NCI-H748 treated with DMSO at 0.1 percent for 48 hours (cell line): ENCODE measurements around the gene LRRC18.

Experiments used
- DNase-seq: peaks from one replicate; lab custom pipeline; 2025; lab: John Stamatoyannopoulos, UW

The LRRC18 gene

DNA sequence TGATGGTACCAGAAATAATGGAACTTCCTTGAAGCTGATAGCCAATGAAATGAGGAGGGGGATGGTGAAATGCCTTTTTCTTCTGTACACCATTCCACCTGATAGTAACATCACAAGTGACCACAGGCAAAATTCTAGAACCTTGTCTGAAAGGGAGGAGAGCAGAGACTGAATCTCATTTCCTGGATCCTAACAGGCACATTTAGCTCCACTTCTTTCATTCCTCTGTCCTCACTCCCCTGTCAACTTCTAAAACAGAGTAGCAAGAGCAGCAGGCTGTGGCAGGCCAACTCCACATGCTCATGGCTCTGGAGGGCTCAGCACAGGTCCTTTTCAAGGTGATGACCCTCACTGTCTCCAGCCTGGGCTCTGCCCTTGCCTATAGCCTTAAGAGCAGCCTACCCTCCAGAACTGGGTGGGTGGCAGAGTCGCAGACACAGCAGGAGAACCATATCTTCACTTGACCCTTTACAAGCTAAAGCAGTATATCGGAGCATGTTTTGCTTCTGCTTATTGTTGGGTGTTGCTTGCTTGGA, at the start of gene LRRC18:
TSS of gene LRRC18 (minus strand) at position 51 of the 536 bp plus-strand sequence. CDS start 25,685 bp downstream, outside the sequence.
- DNase-seq: no peak

DNA sequence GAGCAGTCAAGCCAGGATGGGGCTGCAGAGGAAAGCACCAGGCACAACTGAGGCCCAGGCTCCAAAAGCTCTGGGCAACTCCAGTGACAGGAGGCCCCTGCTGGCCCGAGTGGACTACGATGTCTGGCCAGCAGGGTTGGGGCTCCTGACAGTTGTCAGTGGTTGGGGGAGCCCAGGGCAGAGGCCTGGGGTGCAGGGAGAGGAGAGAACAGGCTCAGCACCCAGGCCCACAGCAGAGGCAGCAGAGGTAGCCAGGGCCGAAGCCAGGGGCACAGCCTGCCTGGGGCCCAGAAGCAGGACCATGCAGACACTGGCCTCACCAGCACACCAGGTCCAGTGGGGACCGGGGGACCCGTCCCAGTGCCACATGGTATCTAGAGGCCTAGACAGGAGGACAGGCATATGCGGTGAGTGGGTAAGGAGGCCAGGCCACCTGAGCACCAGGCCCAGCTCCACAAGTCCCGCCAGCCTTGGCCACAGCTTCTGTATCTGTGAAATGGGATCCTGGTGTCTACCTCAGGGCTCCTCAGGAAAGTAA, 46.0 kb upstream of the LRRC18 start:
- DNase-seq: no peak

DNA sequence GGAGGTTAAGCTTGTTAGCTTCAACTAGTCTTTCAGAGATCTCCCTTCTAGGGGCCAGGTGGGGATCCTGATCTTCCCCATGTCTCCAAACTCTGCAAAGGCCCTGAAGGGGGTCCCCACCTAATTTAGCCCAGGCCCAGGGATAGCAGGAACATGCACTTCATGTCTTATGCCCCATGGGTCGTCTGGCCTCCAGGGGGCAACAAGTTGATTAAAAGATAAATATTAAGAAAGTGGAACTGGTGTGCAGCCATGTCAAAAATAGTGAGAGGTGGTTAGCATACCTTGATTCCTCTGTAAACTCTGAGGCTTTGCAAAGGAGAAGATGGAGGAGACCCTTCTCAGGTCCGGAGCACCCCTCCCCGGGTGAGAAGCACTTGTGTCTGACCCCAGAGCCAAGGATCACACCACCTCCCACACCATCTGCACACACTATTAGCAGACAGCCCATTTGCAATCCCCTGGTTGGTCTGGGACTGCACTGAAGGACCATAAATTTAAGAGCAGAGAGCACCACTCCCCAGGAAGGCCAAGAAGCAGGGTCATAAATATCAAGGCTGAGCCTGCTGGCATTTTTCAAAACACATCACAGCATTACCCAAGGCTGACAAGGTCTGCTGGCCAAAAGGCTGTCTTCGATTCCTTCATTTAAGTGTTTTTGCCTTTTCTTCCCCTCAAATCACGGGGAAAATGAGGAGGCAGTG, 44.2 kb upstream of the LRRC18 start:
- DNase-seq: no peak

DNA sequence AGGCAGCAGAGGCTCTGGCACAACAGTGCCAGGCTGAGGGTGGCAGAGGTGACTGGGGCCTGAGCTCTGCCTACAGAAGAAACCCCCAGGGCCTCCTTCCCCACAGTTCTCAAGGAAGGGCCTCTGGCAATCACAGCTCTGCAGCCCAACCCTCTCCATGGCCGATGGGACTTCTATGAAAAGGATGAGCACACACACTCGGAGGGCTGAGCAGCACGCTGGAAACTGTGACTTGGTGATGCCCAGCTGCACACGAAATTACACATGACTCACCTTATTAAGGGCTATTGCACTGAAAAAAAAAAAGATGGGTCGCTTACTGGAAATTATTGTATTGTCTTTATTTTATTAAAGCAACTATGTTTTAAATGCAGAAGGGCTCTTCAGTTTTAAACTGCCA, 42.9 kb upstream of the LRRC18 start:
- no peak for DNase-seq

DNA sequence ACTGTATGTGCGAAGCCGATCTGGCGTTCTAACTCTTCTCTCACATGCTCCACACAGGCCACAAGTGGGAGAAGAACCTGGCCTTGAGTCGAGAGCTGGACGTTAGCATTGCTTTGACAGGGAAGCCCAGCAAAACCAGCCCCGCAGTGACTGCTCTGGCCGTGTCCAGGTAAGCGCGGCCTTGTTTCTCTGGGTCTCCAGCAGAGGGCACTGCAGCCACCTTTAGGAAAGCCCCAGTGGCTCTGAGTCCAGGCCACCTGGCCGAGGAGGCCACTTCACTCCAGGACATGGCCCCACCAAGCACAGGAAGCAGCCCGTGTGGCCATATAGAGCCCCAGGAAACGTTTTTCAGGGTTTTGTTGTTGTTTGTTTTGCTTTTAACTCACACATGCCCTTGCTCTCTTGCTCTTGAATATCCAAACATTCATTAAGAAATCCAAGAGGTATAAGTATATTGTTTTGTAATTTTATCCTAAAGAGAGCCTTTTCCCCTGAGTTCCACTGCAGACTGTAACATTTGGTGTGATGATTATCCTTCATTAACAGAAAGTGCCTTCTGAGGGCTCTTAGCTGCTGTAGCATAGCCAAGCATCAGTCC, 41.8 kb upstream of the LRRC18 start:
- DNase-seq: peak; percentile 12

DNA sequence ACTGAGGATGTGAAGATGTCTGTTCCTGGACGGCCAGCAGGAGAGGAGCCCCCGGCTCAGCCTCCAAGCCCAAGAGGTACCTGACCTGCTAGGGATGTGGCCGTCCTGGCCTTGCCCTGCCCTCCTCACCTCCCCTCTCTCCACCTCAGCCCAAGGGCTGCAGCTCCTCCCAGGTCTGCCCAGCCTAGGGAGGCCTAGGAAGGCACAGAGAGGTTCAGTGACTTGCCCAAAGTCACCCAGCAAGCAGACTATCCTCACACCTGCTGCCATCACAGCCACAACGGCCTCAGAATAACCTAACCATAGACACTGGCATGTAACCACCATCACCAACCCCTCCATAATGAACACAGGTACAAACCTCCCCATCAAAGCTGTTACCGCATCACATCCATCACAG, 38.7 kb upstream of the LRRC18 start:
- no peak for DNase-seq

DNA sequence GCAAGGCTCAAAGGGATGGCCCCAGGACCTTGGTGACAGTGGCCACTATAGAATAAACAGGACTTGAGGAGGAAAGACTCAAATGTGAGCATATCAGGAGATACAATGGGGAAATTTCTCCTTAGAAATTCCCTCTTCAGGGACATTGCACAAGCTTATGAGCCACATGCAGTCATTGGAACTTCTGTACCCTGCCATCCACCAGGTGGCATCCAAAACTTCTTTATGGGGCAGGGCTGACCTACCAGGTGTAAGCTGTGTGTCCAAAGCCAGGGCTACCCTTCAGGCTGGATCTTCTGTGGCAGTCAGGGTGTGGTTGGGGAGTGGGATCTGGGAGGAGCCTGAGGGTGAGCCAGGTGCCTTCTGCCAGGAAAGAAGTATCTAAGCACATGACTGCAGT, 36.6 kb upstream of the LRRC18 start:
- no peak for DNase-seq

DNA sequence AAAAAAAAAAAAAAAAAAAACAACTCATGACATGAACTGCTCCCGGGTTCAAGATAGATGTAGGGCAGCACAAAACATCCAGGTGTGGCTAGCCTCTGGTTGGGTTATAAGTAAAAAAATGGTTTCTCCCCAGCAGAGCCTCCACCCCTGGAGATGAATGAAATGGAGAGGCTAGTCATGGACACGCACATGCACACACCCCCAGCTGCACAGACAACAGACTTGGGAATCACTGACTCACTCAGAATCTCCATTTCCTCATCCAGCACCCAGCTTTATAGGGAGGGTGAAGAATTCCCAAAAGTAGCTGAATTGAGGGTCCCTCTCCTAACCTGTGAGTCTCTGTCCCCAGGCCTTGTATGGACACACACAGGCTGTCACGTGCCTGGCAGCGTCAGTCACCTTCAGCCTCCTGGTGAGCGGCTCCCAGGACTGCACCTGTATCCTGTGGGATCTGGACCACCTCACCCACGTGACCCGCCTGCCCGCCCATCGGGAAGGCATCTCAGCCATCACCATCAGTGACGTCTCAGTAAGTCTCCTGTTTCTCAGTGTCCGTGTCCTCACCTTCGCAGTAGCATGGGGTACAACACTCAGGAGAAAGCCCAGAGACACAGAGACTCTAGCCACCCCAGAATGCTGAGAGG, 35.0 kb upstream of the LRRC18 start:
- no peak for DNase-seq

DNA sequence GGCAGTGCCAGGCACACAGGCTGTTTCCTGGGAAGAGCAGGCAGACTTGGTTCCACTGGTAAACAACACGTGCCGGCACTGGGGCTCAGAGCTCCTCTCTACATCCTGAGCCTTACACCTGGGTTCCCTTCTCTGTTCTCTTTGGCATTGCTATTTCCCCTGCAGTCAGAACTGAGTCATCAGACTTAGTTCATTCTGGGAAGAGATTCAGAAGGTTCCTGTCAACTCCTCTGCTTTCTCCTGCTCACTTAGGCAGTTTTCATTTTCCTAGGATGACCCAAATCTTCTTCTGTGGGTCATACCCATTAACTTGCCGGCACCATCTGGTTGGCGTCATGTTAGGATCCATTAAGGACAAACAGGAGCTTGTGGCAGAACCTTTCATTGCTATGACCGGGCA, 33.4 kb upstream of the LRRC18 start:
- DNase-seq: no peak

DNA sequence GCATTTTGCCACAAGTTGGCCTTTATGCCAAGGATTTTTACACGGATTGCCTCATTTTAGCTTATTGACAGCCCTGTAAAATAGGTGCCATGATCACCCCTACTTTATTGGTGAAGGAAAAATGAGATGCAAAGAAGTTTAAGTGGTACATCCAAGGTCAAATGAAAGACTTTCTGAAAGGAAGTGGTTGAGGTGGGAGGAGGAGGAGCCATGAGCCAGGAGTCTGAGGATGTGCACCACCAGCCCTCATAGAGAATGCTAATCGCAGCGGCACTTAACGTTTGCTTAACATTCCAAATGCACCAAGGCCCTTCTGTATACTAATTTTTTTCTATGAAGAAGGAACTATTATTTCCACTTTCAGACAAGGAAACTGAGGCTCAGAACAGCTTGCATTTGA, 31.0 kb upstream of the LRRC18 start:
- DNase-seq: no peak

DNA sequence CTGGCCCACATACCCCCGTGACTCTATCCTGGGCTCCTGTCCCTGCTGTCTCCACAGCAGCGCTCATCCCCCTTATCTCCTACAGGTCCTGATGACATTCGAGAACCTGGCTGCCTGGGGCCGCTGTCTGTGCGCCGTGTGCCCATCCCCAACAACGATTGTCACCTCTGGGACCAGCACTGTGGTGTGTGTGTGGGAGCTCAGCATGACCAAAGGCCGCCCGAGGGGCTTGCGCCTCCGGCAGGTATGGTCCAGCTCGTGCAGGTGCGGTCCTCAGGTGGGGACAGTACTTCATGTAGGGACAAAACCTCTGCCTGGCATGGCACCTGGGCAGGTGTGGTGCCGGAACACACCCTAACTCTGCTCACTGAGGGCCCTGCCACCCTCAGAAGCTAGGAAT, 30.4 kb upstream of the LRRC18 start:
- no peak for DNase-seq

DNA sequence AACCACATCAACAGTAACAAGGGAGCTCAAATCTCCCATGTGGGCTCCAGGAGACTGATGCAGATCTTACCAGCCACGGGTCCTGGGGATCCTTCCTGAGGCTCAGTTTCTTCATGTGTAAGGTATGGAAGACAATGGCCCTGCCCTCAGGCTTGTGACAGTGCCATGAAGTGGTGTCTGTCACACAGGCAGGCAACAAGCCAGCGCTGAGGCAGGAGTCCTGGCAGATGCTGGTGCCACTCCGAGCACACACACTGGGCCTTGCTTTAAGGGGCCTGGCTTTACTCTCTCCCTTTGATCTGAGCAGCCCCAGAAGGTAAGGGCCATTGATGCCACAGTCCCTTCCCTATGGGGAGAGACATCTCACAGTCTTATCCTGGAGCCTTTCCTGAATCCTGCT, 28.4 kb upstream of the LRRC18 start:
- DNase-seq: no peak

DNA sequence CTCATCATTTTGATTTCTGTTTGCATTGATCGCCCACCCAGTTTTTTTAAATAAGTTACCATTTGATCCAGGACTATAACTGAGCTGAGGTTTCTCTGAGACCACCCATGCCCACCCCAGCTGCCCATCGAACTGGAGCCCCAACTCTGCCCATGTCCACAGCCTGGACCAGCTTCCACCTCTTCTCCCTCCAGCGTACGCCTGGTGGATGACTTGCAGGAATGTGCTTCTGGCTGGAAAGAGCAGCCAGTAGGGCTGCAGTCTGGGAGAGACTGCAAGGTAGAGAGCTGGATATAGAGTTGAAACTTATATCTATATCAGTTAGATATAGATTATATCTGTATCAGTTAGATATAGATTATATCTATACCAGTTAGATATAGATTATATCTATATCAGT, 25.8 kb upstream of the LRRC18 start:
- DNase-seq: no peak

DNA sequence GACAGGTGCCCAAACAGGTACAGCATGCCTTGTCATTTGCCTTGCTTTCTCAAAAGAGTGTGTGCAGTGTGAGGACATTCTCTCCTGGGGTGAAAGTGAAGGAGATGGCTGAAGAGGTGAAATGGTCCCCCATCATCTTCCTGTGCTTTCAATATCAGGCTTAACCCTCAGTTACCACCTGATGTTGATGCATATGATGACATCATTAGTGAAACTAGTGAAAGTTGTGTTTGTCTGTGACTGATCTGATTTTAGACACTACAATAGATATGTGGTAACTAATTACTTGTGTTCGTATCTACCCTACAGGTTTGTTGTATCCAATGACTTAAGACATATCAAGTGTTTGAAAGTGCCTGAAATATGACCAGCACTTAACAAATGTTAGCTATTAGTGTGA, 24.4 kb upstream of the LRRC18 start:
- DNase-seq: no peak

DNA sequence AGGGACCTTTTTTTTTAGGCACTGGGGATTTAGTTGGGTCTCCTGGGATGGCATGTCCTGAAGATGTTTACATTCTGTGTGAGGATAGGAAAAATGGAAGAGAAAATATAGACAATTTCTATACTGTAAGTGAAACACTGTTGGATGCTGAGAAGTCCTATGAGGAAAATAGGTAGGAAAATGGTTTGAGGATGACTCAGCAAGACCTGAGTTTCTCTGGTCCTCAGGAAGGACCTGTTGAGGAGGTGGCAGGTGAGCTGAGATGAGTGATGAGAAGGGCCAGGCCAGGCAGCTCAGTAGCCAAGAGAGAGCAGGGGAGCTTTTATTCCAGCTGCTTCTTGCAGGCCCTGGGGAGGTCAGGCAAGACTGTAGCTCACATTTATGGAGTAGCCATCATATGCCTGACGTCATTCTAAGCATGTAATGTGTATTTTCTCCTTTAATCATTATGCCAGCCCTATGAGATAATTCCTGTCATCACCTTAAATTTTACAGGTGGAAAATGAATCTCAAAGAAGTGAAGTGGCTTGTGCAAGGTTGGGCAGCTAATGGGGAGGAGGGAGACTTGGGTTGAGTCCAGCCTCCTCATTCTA, 19.1 kb upstream of the LRRC18 start:
- no peak for DNase-seq

DNA sequence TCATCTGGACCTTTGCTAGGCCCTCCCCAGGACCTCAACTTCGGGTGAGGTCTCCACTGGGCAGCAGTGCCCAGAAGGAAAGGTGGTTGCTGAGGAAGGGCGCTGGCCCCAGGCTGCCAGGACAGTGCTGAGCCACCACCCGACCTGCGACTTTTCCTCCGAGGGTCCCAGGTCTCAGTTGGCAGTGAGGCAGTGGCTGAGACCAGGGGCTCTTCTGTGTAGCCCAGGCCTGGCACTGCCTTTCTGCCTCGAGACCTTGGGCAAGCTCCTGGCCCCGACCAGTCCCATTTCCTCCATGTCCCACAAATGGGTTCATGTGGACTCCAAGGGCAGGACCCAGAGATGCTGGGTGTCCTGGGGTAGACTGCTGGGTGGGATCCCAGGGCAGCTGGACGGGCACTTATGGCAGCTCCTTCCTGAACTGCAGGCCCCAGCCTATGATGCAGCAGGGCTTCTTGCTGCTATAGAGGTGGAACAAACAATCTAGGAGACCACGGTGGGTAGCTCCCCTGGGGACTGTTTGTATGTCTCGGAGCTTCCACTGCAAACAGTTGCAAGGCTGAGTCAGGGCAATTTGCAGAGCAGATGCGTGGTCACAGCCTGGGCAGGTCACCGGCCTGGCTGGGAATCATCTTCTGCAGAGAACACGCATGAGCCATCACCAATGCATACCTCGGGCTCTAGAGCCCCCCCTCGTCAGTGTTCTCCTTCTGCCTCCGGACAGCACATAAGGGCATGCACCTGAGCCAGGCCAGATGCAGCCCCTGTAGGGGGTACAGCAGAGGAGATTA, 17.9 kb upstream of the LRRC18 start:
- no peak for DNase-seq

DNA sequence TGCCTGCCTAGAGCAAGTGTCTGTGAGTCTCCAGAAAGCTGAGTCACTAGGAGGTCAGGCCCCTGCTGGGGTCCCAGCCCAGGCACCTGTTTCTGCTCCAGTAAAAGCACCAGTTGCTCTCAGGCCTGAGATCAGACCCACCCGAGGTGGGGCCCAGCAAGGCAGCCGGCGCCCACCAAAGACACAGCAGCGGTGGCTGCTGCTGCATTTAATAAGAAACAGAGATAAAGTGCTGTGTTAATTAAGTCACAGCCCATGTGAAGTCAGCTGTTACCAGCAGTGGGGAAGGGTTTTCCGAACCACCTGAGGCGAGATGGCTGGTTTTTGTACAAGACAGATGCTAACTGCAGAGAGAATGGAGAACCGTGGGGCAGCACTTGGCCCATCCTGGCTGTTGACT, 12.1 kb upstream of the LRRC18 start:
- no peak for DNase-seq

DNA sequence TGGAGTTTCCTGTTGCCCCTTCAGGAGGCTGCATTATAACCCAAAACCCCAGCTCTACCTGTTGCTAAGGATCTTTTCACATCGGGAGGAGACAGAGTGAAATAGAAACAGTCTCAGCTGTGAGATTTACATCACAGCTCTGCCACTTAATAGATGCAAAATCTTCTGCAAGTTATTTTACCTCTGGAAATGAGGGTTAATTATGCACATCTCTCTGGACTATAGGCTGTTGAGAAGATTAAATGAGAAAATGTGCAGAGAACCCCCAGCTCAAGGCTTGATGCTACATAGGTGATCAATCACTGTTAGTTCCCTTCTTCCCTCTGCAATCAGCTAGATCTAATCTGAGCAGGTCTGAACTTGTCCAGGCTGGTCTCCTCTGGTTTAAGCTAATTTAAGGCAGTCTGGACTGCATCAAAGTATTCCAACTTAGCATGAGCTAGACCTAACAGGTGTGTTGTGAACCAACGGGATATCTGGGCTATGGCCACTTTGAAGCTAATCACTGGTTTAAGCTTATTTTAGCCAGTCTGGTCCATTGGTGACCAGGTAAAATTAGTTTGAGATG, 8.9 kb upstream of the LRRC18 start:
- DNase-seq: no peak

DNA sequence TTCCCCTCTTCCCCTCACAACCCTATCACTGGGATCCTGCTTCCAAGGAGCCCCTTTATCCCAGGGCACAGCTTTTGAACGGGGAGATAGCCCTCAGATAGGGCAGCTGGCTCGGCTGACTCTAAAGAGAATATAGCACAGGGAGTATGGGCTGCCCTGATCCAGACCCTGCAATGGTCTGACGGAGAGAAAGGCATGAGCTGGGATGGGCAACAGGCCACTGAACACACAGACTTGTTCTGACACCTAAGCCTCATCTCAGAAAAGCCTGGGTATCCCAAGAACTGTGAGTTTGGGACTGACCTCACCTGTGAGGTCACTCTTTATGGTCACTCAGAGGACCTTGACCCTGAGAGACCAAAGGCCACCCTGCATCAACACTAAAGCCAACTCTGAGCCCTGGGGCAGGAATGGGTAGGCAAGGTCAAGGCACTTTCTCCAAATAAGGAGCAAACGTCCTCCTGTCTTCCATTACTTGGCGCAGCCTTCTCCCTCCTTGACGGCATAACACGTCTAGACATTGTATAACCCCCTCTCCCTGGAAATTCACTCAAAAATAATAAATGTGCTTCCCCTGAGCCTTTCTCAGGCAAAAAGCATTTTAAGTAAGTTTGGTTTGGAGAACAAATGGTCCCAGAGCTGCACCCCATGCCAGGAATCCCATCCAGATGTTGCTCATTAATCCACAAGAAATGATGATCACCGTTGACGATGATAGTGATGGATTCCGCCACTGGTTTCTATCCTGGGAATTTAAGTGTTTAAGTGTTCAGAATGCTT, 8.2 kb upstream of the LRRC18 start:
- DNase-seq: no peak

DNA sequence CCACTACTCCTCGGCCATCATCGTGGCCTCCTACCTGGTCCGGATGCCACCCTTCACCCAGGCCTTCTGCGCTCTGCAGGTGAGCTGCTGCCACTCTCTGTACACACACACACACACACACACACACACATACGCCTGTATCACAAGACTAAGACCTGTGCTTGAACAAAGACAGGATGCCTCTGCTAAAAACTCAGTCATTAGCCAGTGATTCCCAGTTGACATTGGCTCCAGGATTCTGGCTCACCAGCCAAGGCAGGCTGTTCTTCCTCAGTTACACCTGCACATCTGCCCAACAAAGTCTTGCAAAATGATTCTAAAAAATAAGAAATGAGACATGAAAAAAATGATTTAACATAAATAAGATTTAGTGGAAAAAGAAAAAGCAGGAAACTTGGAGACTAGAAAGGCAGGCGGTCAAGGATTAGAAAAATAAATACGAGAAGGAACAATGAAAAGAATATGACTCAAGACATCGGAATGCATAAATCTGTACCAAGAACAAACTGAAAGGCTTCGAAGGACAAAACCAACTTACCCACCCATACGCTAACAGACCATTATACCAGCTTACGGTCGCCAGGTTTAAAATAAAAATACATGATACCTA, 7.4 kb upstream of the LRRC18 start:
- DNase-seq: no peak
